HepG2 (cell line): ENCODE measurements around the gene SGCE. TPM values are rescaled to one million over a fixed set of nuclear protein-coding genes. Genes with fewer than 3 reads are reported as not detected.

ENCODE experiments used
- BHLHE40 ChIP-seq: IDR thresholded peaks from 2 replicates; pipeline ENCODE4 v1.6.1; 2011; ENCODE audit warnings: low read length, improper control_type of control experiment
- FOXK2 ChIP-seq: fragments of 450-650 bp; IDR thresholded peaks from 2 replicates; pipeline ENCODE4 v1.6.1; 2016
- HHEX ChIP-seq: IDR thresholded peaks from 2 replicates; pipeline ENCODE4 v1.6.1; 2016; ENCODE audit warnings: control low read depth
- MAFK ChIP-seq, 2 experiments: IDR thresholded peaks in 1 of 2; conservative IDR thresholded peaks in 1 of 2; 2 replicates each; pipeline ENCODE4 v1.6.1; 2011; ENCODE audit warnings: improper control_type of control experiment in 2 of 2, low read length in 2 of 2
- MED8 ChIP-seq: sonication (generic); formaldehyde crosslinking; IDR thresholded peaks from 2 replicates; pipeline ENCODE4 v1.8.1; 2023; ENCODE audit warnings: mild to moderate bottlenecking, missing genetic modification reagents; ENCODE audit not compliant: insufficient replicate concordance
- NKX3-1 ChIP-seq: sonication (generic); formaldehyde crosslinking; IDR thresholded peaks from 2 replicates; pipeline ENCODE4 v1.5.0; 2020; ENCODE audit warnings: missing genetic modification reagents
- NR1H2 ChIP-seq: sonication (generic); formaldehyde crosslinking; IDR thresholded peaks from 2 replicates; pipeline ENCODE4 v1.8.1; 2022; ENCODE audit warnings: low read depth, missing genetic modification reagents, borderline replicate concordance
- SIX4 ChIP-seq: sonication (generic); formaldehyde crosslinking; IDR thresholded peaks from 2 replicates; pipeline ENCODE4 v1.4.0; 2020; ENCODE audit warnings: missing genetic modification reagents
- YEATS4 ChIP-seq: sonication (generic); formaldehyde crosslinking; IDR thresholded peaks from 2 replicates; pipeline ENCODE4 v1.4.0; 2020; ENCODE audit warnings: missing genetic modification reagents, borderline replicate concordance
- ZNF253 ChIP-seq: sonication (generic); formaldehyde crosslinking; IDR thresholded peaks from 2 replicates; pipeline ENCODE4 v1.8.0; 2022; ENCODE audit warnings: mild to moderate bottlenecking, missing genetic modification reagents, borderline replicate concordance
- ZNF335 ChIP-seq: sonication (generic); formaldehyde crosslinking; IDR thresholded peaks from 2 replicates; pipeline ENCODE4 v1.4.0; 2020; ENCODE audit warnings: missing genetic modification reagents
- ZNF782 ChIP-seq: sonication (generic); formaldehyde crosslinking; IDR thresholded peaks from 2 replicates; pipeline ENCODE4 v1.4.0; 2020; ENCODE audit warnings: missing genetic modification reagents, mild to moderate bottlenecking, borderline replicate concordance
- ZSCAN20 ChIP-seq: sonication (generic); formaldehyde crosslinking; IDR thresholded peaks from 2 replicates; pipeline ENCODE4 v1.4.0; 2020; ENCODE audit warnings: missing genetic modification reagents, mild to moderate bottlenecking, borderline replicate concordance
- ZSCAN9 ChIP-seq: IDR thresholded peaks from 2 replicates; pipeline ENCODE4 v1.6.1; 2016; ENCODE audit warnings: borderline replicate concordance
- polyA plus RNA-seq, 8 experiments: library from polyadenylated mRNA; depleted of rRNA in 3 of 8; stranded (reverse) in 7 of 8; unstranded in 1 of 8; fragments of >200 nt; fragmentation: Illumina TruSeq in 4 of 8; extraction: Trizol in 4 of 8; gene quantifications; 2 replicates each; pipeline versions ENCODE4 v1.2.1 to v1.2.3, GENCODE V29; 2011 to 2016; ENCODE audit warnings: low read depth in 4 of 8, missing spikeins in 1 of 8, mixed read lengths in 1 of 8; ENCODE audit not compliant: insufficient read depth in 1 of 8
- total RNA-seq, 5 experiments: library from RNA; depleted of rRNA; stranded (reverse); fragments of >200 nt; fragmentation: Illumina TruSeq; extraction: Trizol; gene quantifications; 2 replicates each; pipeline ENCODE4 v1.2.3, GENCODE V29; 2016; ENCODE audit warnings: low read depth in 1 of 5
- TF ChIP-seq, protein P1 (sequence below): sonication (generic); formaldehyde crosslinking; IDR thresholded peaks from one replicate; pipeline ENCODE4 v1.5.1; 2020; ENCODE audit warnings: mild to moderate bottlenecking, missing genetic modification reagents; ENCODE audit errors: not compliant biosample characterization
- TF ChIP-seq, protein P2 (sequence below): sonication (generic); formaldehyde crosslinking; IDR thresholded peaks from 2 replicates; pipeline ENCODE4 v1.4.0; 2020; ENCODE audit warnings: missing genetic modification reagents
- TF ChIP-seq, protein P3 (sequence below): sonication (generic); formaldehyde crosslinking; conservative IDR thresholded peaks from 2 replicates; pipeline ENCODE4 v1.4.0; 2020; ENCODE audit warnings: missing genetic modification reagents
- TF ChIP-seq, protein P4 (sequence below): IDR thresholded peaks from 2 replicates; pipeline ENCODE4 v1.6.1; 2016; ENCODE audit warnings: mild to moderate bottlenecking

The SGCE gene
- total and polyA plus RNA-seq, 2 of the 13 experiments (the other 11 are each of a cell fraction or from before 2014, with no cell fraction given): 52.3 to 71.1 TPM

DNA sequence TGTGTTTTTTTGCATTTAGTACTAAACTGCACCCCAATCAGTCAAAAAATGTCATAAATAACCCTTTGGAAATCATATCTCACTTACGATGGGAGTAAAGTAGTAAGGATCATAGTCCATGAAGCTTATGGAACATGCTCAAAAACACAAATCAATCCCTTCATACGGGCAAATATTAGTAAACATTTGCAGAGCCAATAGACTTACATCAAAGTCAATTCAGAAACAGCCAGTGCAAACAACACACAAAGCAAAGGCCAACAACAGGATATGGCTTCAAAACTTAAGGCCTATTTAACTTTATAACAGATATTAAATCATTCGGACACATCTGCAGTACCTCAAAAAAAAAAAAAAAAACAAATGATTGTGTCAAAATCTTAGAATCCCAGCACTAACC, 32.1 kb downstream of the SGCE start (continued):
- TF ChIP-seq, protein P1, sequence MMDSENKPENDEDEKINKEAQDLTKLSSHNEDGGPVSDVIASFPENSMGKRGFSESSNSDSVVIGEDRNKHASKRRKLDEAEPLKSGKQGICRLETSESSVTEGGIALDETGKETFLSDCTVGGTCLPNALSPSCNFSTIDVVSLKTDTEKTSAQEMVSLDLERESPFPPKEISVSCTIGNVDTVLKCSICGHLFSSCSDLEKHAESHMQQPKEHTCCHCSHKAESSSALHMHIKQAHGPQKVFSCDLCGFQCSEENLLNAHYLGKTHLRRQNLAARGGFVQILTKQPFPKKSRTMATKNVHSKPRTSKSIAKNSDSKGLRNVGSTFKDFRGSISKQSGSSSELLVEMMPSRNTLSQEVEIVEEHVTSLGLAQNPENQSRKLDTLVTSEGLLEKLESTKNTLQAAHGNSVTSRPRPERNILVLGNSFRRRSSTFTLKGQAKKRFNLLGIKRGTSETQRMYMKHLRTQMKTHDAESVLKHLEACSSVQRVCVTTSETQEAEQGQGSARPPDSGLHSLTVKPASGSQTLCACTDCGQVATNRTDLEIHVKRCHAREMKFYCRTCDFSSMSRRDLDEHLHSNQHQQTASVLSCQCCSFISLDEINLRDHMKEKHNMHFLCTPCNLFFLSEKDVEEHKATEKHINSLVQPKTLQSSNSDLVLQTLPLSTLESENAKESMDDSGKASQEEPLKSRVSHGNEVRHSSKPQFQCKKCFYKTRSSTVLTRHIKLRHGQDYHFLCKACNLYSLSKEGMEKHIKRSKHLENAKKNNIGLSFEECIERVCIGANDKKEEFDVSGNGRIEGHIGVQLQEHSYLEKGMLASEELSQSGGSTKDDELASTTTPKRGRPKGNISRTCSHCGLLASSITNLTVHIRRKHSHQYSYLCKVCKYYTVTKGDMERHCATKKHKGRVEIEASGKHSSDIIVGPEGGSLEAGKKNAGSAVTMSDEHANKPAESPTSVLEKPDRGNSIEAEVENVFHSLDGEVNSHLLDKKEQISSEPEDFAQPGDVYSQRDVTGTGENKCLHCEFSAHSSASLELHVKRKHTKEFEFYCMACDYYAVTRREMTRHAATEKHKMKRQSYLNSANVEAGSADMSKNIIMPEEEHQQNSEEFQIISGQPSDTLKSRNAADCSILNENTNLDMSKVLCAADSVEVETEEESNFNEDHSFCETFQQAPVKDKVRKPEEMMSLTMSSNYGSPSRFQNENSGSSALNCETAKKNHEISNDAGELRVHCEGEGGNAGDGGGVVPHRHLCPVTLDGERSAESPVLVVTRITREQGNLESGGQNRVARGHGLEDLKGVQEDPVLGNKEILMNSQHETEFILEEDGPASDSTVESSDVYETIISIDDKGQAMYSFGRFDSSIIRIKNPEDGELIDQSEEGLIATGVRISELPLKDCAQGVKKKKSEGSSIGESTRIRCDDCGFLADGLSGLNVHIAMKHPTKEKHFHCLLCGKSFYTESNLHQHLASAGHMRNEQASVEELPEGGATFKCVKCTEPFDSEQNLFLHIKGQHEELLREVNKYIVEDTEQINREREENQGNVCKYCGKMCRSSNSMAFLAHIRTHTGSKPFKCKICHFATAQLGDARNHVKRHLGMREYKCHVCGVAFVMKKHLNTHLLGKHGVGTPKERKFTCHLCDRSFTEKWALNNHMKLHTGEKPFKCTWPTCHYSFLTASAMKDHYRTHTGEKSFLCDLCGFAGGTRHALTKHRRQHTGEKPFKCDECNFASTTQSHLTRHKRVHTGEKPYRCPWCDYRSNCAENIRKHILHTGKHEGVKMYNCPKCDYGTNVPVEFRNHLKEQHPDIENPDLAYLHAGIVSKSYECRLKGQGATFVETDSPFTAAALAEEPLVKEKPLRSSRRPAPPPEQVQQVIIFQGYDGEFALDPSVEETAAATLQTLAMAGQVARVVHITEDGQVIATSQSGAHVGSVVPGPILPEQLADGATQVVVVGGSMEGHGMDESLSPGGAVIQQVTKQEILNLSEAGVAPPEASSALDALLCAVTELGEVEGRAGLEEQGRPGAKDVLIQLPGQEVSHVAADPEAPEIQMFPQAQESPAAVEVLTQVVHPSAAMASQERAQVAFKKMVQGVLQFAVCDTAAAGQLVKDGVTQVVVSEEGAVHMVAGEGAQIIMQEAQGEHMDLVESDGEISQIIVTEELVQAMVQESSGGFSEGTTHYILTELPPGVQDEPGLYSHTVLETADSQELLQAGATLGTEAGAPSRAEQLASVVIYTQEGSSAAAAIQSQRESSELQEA: no peak
- TF ChIP-seq ZNF782 (no peak), NKX3-1 (CRISPR knock-in tag) (no peak), BHLHE40 (no peak), SIX4 (CRISPR knock-in tag) (no peak), MAFK (conservative IDR thresholded peaks at IDR 0.05 in 1 of 2, IDR thresholded peaks at IDR 0.05 in 1 of 2; ENCODE audit: low read length in 2 of 2) (no peak), ZSCAN9 (peak; percentile 68; the same call in 1 of the 2 replicates), YEATS4 (CRISPR knock-in tag) (no peak), ZNF253 (CRISPR knock-in tag) (no peak), NR1H2 (CRISPR knock-in tag) (no peak), HHEX (CRISPR knock-in tag) (peak; percentile 90), FOXK2 (0 out of 2 replicates have a peak, but pooled peaks have one; percentile 56), ZSCAN20 (no peak), MED8 (CRISPR knock-in tag) (no peak), ZNF335 (CRISPR knock-in tag) (no peak)
- TF ChIP-seq, protein P2, sequence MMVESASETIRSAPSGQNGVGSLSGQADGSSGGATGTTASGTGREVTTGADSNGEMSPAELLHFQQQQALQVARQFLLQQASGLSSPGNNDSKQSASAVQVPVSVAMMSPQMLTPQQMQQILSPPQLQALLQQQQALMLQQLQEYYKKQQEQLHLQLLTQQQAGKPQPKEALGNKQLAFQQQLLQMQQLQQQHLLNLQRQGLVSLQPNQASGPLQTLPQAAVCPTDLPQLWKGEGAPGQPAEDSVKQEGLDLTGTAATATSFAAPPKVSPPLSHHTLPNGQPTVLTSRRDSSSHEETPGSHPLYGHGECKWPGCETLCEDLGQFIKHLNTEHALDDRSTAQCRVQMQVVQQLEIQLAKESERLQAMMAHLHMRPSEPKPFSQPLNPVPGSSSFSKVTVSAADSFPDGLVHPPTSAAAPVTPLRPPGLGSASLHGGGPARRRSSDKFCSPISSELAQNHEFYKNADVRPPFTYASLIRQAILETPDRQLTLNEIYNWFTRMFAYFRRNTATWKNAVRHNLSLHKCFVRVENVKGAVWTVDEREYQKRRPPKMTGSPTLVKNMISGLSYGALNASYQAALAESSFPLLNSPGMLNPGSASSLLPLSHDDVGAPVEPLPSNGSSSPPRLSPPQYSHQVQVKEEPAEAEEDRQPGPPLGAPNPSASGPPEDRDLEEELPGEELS (CRISPR knock-in tag): peak; percentile 96
- TF ChIP-seq, protein P3, sequence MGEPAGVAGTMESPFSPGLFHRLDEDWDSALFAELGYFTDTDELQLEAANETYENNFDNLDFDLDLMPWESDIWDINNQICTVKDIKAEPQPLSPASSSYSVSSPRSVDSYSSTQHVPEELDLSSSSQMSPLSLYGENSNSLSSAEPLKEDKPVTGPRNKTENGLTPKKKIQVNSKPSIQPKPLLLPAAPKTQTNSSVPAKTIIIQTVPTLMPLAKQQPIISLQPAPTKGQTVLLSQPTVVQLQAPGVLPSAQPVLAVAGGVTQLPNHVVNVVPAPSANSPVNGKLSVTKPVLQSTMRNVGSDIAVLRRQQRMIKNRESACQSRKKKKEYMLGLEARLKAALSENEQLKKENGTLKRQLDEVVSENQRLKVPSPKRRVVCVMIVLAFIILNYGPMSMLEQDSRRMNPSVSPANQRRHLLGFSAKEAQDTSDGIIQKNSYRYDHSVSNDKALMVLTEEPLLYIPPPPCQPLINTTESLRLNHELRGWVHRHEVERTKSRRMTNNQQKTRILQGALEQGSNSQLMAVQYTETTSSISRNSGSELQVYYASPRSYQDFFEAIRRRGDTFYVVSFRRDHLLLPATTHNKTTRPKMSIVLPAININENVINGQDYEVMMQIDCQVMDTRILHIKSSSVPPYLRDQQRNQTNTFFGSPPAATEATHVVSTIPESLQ (CRISPR knock-in tag): no peak
- TF ChIP-seq, protein P4, sequence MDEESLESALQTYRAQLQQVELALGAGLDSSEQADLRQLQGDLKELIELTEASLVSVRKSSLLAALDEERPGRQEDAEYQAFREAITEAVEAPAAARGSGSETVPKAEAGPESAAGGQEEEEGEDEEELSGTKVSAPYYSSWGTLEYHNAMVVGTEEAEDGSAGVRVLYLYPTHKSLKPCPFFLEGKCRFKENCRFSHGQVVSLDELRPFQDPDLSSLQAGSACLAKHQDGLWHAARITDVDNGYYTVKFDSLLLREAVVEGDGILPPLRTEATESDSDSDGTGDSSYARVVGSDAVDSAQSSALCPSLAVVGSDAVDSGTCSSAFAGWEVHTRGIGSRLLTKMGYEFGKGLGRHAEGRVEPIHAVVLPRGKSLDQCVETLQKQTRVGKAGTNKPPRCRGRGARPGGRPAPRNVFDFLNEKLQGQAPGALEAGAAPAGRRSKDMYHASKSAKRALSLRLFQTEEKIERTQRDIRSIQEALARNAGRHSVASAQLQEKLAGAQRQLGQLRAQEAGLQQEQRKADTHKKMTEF (CRISPR knock-in tag): peak; percentile 83
